ENCODE measurements around the gene ZNF592.
A peak's percentile ranks its signal among the peaks of the same experiment; 100 is the strongest.

ZNF592 gene

DNA sequence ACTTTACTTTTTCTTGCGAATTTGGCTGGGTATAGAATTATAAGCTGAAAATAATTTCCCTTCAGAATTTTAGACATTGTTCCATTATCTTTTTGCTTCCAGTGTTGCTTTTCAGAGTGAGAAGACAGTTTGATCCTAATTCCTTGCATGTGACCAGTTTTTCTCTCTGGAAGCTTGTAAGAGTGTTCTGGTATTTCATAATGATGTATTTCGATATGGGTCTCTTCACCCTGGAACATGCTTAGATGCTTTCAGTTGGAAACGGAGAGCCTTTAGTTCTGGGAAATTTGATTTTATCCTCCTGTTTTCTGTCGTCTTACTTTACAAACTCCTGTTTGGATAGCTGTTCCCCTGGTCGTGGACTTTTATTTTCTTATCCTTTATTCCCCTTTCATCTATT is 82.6 kb downstream of the ZNF592 start:
- DNase-seq (ENCODE audit: low spot score) = no peak

DNA sequence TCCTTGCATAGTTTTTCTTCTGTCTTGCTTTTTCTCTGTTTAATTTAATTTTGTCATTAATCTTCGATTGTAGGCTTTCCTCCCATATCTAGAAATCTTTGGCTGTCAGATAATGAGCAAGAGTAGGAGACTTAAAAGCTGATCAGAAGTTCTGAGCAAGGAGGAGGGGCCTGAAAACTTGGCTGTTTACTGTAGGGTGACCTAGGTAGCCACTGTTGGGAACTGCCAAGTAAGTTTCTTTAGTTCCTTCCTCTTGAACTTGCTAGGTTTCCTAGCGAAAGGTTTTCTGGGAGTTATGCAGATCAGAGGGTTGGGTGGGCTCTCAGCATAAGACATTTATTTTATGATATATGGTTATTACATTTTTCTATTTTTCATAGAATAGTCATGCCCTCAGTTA is 83.2 kb downstream of the ZNF592 start:
- no peak for DNase-seq (ENCODE audit: low spot score)

DNA sequence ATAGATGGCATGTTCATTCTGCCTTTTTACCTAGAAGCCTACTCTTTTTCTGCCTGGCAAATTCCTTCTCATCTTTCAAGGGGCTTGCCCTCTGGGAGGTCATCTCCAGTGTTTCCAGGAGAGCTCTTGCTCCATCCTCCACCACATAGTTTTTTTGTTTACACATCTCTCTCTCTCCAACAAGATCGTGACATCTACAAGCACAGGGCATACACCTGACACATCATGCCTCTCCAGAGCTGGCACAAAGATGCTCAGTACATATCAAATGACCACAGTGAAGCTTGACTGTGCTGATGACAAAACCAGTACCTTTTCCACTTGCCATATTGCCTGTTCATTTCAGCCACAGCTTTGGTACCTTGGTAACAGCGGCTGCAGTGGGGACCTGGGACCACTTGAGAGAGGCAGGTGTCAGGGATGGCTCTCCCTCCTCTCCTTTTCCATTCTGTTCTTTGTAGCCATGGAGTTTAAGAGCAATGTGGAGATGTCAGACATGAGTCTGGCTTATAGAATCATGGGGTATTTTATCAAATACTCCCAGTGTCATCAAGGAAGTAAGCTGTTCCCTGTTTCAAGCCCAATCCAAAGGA is 84.2 kb downstream of the ZNF592 start:
- DNase-seq (ENCODE audit: low spot score) = no peak

DNA sequence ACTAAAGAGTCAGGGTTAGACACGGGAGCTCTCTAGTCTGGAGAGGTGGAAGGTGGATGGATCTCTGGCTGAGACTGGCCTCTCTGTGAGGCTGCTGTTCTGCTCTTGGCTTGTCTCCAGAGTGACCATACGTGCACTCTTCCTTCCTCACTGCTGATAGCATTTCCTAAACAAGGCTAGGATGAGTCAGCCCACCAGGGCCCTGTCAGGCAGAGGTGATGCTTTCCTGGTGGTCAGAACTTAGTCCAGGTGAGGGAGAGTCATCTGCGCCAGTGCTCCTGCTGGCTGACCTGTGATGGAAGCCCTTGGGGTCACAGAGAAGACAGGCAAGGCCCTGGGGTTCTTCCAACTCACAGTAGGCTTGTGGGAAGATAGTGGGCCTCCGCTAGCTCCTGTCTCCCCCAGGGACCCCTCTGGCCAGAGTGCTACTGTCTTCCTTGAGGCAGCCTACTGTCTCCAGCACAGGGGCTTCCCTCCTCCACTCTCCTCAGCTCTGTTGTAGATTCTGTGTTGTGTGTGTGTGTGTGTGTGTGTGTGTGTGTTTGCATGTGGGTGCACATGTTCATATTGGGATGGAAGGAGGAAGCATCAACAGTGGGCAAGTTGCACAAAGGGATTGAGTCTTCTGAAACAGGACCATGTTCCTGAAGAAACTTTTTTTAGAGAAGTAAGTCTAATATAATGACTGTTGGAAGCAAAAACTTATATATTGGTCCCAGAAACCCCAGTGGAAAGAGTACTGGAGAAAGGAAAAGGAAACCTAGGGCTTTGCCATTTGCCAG is 85.2 kb downstream of the ZNF592 start:
- DNase-seq (ENCODE audit: low spot score) = peak; percentile 38

DNA sequence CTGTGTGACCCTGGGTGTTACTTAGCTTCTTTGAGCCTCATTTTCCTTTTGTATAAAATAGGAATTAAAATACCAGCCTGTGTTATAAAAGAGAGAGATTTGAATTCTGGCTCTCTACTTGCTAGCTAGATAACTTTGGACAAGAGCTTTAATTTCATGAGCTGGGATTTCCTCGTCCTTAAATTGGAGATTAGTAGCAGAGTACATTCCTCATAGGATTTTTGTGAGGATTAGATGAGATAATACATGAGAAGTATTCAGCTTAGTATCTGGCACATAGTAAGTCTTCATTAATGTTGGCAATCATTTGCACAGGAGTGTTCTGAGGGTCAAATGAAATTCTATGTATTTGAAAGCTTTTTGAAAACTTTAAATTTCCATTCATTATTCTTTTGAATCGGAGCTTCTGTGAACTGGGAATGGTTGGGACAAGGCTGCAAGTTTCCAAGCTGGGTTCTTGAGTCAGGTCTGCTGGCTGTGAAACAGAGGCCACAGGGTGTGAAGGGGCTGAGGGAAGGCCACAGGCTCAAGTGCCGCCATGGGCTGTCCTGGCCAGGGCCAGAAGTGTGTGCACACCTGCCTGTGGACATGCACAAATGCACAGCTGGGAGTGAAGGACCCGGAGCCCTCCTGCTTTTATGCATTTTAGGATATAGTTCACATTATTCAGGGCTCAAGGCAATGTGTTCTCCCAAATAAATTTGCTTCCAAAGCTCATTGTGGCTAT is 86.0 kb downstream of the ZNF592 start:
- no peak for DNase-seq (ENCODE audit: low spot score)

DNA sequence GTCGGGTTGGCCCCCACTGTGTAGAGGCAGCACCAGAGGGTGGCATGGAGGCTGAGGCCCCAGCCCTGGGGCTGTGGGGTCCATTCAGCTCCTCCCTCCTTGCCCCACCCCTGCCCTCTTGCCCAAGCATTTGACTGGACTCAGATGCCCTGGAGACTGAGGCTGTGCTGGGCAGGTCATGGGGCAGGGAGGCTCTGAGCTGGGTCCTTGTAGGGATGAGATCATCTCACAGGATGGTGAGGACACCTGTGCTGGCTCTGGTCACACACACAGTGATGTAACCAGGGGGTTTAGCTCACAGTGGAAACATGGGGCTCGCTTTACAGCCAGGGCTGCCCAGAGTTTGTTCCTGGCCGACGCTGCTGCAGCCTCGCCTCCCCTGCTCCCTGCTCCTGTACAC is 86.6 kb downstream of the ZNF592 start:
- DNase-seq (ENCODE audit: low spot score) = no peak

DNA sequence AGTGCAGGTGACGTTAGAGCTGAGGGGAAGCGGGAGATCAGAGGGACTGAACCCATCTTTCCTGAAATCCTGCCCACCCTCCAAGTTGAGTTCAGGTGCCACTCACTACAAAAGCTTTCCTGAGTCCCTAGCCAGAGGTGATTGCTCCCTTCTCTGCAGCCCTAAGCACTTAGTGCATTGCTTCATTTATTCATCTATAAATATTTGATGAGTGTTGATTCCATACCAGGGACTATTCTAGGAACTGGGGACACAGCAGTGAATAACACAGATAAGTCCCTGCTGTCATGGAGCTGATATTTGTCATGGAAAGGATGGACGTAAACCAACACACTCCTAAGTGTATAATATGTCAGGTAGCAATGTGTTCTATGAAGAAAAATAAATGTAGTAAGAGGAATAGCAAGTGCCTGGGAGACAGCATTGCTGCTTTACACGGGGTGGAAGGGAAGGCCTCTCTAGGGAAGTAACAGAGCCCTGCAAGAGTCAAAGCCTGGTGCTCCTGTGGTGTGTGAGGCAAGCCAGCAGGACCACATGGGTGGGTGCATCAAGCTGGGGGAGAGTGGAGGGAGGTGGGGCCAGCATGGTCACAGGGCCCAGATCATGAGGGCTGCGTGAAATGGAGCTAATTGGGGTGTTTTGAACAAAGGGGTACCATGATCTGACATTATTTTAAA is 87.4 kb downstream of the ZNF592 start:
- DNase-seq (ENCODE audit: low spot score) = no peak

DNA sequence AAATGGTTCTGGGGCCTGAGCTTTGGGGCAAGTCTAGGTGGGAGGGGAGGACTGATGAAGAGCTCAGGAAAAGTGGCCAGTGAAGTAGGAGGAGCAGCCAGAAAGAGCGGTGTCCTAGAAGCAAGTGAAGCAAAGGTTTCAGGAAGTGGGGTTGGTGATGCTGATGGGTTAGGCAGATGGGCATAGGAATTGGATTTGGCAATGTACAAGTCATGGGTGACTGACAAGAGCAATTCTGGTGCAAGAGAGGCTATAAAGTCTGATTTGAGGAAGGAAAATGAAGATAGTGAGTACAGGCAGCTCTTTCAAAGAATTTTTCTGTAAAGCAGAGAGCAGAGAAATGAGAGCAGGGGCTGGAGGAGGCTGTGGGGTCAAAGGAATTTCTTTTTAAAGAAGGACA is 88.5 kb downstream of the ZNF592 start:
- DNase-seq (ENCODE audit: low spot score) = no peak

DNA sequence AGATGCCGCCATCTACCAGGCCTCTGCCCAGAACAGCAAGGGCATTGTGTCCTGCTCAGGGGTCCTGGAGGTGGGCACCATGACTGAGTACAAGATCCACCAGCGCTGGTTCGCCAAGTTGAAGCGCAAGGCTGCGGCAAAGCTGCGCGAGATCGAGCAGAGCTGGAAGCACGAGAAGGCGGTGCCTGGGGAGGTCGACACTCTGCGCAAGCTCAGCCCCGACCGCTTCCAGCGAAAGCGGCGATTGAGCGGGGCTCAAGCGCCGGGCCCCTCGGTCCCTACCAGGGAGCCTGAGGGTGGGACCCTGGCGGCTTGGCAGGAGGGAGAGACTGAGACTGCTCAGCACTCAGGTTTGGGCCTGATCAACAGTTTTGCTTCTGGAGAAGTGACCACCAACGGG is 91.3 kb downstream of the ZNF592 start:
- no peak for DNase-seq (ENCODE audit: low spot score)

DNA sequence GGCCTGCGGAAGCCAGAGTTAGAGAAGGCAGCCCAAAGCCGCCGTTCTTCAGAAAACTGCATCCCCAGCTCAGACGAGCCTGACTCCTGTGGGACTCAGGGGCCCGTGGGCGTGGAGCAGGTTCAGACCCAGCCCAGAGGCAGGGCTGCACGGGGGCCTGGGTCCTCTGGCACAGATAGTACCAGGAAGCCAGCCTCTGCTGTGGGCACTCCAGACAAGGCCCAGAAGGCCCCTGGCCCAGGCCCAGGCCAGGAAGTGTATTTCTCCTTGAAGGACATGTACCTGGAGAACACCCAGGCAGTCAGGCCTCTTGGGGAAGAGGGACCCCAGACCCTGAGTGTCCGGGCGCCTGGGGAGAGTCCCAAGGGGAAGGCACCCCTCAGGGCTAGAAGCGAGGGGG is 91.9 kb downstream of the ZNF592 start:
- DNase-seq (ENCODE audit: low spot score) = no peak

DNA sequence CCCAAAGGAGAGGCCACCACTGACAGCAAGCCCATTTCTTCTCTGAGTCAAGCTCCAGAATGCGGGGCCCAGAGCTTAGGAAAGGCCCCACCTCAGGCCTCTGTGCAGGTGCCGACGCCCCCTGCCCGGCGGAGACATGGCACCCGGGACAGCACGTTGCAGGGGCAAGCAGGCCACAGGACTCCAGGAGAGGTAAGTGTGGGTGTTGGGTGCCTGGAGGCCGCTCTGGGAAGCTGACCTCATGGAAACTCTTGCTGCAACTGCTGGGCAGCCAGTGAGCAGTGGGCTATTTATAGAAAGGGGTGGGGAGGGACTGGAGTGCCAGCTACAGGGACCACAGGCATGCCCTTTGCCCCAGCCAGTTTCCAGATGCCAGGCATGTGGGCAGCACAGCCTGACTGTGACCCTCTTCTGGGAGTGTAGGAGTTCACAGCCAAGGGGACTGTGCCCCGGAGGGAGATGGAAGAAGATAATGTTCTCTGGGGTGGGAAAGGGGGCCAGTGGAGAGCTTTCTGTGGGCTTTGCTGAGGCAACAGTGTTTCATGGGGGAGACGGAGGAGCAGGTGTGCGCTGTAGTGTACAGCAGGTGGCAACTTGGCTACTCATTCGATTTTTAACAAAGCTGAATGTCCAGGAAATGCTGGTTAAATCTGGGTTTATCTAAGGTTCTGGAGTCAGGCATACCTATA is 92.5 kb downstream of the ZNF592 start:
- DNase-seq (ENCODE audit: low spot score) = peak; percentile 93

DNA sequence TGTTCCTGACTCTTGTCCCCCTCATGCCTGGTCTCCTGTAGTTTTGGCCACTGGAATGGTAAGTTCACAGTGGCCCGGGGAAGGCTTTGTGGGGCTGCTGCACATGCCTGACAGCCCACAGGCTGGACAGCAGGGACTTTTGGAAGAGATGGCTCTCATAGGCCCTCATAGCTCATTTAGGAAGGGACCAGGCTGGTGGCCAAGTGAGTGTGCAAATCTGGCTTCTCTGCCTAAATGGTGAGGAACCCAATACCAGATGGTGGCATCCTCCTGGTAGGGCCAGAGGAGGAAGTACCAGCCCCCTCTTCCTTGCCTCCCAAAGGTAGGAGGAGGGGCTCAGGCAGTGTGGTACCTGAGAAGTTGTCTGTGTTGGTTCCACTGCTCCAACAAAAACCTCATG is 94.4 kb downstream of the ZNF592 start:
- no peak for DNase-seq (ENCODE audit: low spot score)

DNA sequence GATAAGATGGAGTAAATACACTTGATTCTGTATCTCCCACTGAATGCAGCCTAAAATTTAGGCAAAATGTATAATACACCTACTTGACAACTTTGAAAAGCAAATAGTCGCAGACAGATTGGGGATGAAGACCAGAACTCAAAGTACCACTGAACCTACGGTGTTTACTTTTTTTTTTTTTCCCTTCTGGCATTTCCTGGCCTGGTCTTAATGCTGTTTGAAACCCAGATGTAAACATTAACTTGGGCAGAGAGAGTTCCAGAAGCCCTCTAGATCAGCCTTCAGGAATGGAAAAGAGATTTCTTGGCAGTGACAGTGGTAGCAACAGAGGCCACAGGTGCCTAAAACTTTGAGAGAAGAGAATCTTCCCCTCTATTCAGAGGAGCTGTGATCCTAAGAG is 96.6 kb downstream of the ZNF592 start:
- no peak for DNase-seq (ENCODE audit: low spot score)

DNA sequence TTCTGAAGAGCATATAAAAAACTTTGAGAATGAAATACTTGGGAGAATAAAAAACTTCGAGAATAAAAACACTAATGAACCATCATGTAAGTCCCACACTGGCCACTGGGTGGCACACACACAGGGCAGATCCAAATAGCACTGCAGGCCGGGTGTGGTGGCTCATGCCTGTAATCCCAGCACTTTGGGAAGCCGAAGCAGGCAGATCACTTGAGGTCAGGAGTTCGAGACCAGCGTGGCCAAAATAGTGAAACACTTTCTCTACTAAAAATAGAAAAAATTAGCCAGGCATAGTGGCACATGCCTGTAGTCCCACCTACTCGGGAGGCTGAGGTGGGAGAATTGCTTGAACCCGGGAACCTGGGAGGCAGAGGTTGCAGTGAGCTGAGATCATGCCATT is 97.2 kb downstream of the ZNF592 start:
- peak; percentile 48 for DNase-seq (ENCODE audit: low spot score)

DNA sequence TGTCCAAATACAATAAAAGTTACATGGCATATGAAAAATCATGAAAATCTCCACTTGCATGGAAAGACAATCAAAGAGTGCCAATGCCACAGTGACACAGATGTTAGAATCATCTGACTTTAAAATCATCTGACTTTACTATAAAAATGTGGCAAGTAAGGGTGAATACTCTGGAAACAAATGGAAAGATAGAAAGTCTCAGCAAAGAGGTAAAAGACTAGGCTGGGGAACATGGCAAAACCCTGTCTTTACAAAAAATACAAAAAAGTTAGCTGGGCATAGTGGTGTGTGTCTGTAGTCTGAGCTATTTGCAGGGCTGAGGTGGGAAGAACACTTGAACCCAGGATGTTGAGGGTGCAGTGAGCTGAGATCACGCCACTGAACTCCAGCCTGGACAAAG is 97.9 kb downstream of the ZNF592 start:
- no peak for DNase-seq (ENCODE audit: low spot score)

DNA sequence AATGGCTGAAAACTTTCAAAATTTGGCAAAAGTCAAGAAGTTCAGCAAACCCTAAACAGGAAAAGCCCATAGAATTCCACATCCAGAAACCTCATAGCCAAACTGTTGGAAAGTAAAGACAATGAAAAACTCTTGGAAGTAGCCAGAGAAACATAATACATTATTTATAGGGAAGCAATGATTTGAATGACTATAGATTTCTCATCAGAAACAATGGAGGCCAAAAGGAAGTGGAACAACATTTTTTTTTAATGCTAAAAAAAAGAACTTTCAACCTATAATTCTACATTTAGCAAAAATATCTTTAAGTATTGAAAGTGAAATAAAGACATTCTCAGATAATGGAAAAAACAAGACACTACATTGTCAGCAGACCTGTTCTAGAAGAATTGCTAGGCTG is 99.0 kb downstream of the ZNF592 start:
- DNase-seq (ENCODE audit: low spot score) = no peak

DNA sequence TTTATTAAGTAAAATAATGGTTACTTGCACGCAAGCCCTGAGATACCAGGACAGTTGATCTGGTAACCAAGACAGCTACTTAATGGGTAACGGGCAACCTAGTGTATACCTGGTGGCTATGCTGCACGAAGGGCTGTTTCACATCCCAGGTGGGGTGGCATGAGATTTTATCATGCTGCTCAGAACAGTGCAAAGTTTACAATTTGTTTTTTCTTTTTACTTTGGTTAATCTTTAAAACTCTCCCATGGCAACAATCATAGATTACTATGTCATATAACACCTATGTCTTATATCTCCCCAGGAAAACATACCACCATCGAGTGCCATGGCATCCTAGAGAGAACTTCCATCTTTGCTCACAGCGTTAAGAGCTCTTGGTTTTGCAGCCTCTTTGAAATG is 103.8 kb downstream of the ZNF592 start:
- DNase-seq (ENCODE audit: low spot score) = no peak

DNA sequence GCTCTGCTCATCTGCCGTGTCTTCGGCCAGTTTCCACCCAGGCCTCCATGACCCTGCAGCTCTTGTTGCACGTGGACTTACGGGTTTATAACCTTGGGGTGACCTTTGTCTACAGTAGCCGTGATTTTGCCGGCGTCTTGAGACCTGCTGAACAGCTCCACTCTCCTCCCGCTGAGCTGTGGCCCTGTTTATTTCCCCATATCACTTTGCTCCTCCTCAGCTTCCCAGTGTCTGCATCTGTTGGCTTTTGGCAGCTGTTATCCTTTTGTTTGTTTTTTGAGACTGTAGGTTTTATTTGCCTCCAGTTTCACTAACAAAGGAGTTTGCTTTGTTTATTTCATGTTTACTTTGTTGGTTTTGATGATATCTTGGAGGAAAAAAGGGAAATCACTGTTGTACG is 106.7 kb downstream of the ZNF592 start:
- no peak for DNase-seq (ENCODE audit: low spot score)

DNA sequence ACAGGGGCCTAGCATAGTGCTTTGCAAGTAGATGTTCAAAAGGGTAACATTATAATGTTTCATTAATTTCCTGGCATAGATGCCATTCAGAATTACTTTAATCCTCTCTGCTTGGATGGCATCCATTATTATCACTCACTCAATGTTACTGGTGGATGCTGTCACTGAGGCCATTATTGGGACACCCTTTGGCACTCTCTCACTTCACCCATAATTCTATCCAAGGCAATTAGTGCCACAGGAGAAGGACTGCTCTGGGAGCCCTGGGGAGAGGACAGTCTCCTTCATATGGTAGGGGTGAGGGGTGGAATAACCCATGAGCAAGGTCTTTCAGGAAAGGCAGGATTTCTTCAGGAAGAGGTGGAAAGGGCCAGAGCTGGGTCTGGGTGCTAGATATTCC is 107.4 kb downstream of the ZNF592 start:
- DNase-seq (ENCODE audit: low spot score) = no peak

All from AG08395 (cell line).